ENCODE measurements around the gene CYTH1. TPM values are rescaled to one million over a fixed set of nuclear protein-coding genes. Genes with fewer than 3 reads are reported as not detected.

Gene CYTH1
- total RNA-seq, 1 experiment from 2014 or later: 40.3 TPM

DNA sequence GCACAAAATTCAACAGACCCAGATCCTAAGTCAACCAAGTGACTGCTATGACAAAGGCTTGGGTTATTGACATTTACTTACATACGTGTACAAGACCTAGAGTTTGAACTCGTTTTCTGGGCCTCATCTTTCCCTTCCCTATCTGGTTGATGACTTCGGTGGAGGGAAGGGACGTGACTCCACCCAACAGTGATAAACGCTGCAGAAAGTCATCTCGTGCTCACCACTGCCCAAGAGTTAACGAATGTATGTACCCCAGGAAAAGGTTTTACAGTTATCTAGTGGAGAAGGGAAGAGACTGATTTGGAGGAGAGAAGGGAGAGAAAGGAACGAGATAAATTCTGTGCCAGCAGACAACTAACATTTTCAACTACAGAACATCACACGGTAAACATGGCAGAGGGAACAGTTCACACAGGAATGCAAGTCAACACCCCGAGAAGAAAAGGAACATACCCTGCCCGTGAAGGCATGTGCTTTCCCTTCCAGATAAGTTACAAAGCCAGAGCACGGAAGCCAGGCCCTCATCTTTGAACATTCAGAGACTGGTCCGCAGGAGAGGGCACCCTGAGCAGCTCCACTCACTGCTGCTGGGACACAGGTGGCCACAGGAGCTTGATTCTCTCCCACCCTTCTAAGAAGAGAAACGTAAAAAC, 13.9 kb upstream of the CYTH1 start:
- Histone ChIP-seq H3K36me3 (ENCODE audit: low read depth) (no peaks in the 10 kb centered on the region), H3K9me3 (ENCODE audit: insufficient read depth, low read depth) (no peaks in the 10 kb centered on the region), H4K20me1 (ENCODE audit: insufficient read depth) (peaks cover 4% of the 10 kb centered on the region; the same call in 1 of the 2 replicates), H3K79me2 (ENCODE audit: low read depth) (no peaks in the 10 kb centered on the region), H2AFZ (no peak overlapping the region), H3K4me2 (no peak overlapping the region), H3K9me2 (ENCODE audit: insufficient read depth) (no peaks in the 10 kb centered on the region), H3F3A (ENCODE audit: insufficient read depth, low read depth) (no peaks in the 10 kb centered on the region), H3K4me1 (replicated peaks; ENCODE audit: insufficient read depth) (no peaks in the 10 kb centered on the region), H3K4me3 (no peak overlapping the region), H3K27ac (no peak overlapping the region), H3K27me3 (ENCODE audit: insufficient read depth, low read depth) (no peaks in the 10 kb centered on the region)
- DNase-seq: no peak
- no TSS peak for BruUV-seq (replicated peaks)
- TF ChIP-seq EZH2 (IDR thresholded peaks at IDR 0.05; ENCODE audit: low read depth): no peak
- TF ChIP-seq, protein P1, sequence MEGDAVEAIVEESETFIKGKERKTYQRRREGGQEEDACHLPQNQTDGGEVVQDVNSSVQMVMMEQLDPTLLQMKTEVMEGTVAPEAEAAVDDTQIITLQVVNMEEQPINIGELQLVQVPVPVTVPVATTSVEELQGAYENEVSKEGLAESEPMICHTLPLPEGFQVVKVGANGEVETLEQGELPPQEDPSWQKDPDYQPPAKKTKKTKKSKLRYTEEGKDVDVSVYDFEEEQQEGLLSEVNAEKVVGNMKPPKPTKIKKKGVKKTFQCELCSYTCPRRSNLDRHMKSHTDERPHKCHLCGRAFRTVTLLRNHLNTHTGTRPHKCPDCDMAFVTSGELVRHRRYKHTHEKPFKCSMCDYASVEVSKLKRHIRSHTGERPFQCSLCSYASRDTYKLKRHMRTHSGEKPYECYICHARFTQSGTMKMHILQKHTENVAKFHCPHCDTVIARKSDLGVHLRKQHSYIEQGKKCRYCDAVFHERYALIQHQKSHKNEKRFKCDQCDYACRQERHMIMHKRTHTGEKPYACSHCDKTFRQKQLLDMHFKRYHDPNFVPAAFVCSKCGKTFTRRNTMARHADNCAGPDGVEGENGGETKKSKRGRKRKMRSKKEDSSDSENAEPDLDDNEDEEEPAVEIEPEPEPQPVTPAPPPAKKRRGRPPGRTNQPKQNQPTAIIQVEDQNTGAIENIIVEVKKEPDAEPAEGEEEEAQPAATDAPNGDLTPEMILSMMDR (conservative IDR thresholded peaks at IDR 0.05): no peak
- intact Hi-C loops (cut with micrococcal nuclease; ENCODE audit: unreplicated experiment): no loop called here
- ChIA-PET POLR2A (ENCODE audit: unreplicated experiment) (no interaction called here), CTCF (no interaction called here)

DNA sequence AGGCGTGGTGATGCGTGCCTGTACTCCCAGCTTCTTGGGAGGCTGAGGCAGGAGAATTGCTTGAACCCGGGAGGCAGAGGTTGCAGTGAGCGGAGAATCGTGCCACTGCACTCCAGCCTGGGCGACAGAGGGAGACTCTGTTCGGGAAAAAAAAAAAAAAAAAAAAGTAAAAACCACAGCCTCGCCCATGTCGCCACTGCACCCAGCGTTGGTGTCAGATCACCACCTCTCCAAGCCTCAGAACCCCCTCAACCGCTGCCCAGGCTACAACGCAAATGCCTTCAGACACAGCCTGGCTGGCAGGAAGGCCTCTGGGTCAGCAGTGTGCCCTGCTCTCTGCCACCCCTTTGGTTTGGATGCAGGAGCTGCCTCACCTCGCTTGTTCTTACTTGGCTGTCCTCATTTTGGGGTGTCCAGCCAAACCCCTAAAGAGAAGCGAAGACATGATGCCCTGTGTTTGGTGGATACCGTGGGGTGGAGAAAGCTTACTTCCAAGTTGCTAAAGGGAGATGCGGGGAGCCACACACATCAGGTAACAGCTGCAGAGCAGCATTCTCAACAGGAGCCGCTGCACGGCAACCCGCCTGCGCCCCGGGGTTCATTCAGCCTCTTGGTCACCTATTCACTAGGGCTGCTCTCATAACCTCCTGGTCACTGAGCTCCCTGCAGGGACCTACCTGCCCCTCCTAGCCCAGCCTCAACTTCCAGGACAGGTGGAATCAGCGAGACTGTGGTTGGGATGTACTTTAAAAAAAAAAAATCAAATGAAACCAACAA, 13.0 kb upstream of the CYTH1 start:
- Histone ChIP-seq H3F3A (ENCODE audit: insufficient read depth, low read depth) (no peaks in the 10 kb centered on the region), H3K36me3 (ENCODE audit: low read depth) (no peaks in the 10 kb centered on the region), H3K79me2 (ENCODE audit: low read depth) (no peaks in the 10 kb centered on the region), H3K4me2 (no peak overlapping the region), H3K4me1 (replicated peaks; ENCODE audit: insufficient read depth) (no peaks in the 10 kb centered on the region), H3K4me3 (no peak overlapping the region), H2AFZ (no peak overlapping the region), H3K27me3 (ENCODE audit: insufficient read depth, low read depth) (no peaks in the 10 kb centered on the region), H4K20me1 (ENCODE audit: insufficient read depth) (no peaks in the 10 kb centered on the region; the same call in 1 of the 2 replicates), H3K9me2 (ENCODE audit: insufficient read depth) (no peaks in the 10 kb centered on the region), H3K9me3 (ENCODE audit: insufficient read depth, low read depth) (no peaks in the 10 kb centered on the region), H3K27ac (no peak overlapping the region)
- intact Hi-C loops (cut with micrococcal nuclease; ENCODE audit: unreplicated experiment): no loop called here
- POLR2A ChIA-PET (ENCODE audit: unreplicated experiment): no interaction called here
- DNase-seq: no peak
- TF ChIP-seq, protein P1 (conservative IDR thresholded peaks at IDR 0.05): no peak
- no peak for TF ChIP-seq EZH2 (IDR thresholded peaks at IDR 0.05; ENCODE audit: low read depth)
- BruUV-seq (replicated peaks): no TSS peak
- CTCF ChIA-PET: no interaction called here

DNA sequence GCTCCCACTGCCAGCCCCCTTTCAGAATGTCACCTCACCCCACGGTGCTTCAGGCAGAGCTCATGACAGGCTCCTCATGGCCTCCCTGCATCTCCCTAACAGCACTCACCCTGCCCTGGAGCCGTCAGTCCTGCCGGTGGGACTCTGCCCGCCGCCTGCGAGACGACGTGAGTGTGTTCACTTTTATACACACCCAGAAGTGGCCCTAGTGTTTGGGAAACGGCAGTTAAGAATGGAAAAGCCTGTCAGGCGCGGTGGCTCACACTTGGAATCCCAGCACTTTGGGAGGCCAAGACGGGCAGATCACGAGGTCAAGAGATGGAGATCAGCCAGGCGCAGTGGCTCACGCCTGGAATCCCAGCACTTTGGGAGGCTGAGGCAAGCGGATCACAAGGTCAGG, 12.3 kb upstream of the CYTH1 start:
- H3K36me3 ChIP-seq (ENCODE audit: low read depth): no peaks in the 10 kb centered on the region
- no TSS peak for BruUV-seq (replicated peaks)
- no peak for DNase-seq
- H3K4me3 ChIP-seq: no peak overlapping the region
- no peaks in the 10 kb centered on the region for H3K79me2 ChIP-seq (ENCODE audit: low read depth)
- no peak overlapping the region for H2AFZ ChIP-seq
- CTCF ChIA-PET: no interaction called here
- no peaks in the 10 kb centered on the region for H3K27me3 ChIP-seq (ENCODE audit: insufficient read depth, low read depth)
- H3K4me1 ChIP-seq (replicated peaks; ENCODE audit: insufficient read depth): no peaks in the 10 kb centered on the region
- no peaks in the 10 kb centered on the region; the same call in 1 of the 2 replicates for H4K20me1 ChIP-seq (ENCODE audit: insufficient read depth)
- no peaks in the 10 kb centered on the region for H3K9me2 ChIP-seq (ENCODE audit: insufficient read depth)
- no peaks in the 10 kb centered on the region for H3K9me3 ChIP-seq (ENCODE audit: insufficient read depth, low read depth)
- intact Hi-C loops (cut with micrococcal nuclease; ENCODE audit: unreplicated experiment): no loop called here
- no peaks in the 10 kb centered on the region for H3F3A ChIP-seq (ENCODE audit: insufficient read depth, low read depth)
- POLR2A ChIA-PET (ENCODE audit: unreplicated experiment): no interaction called here
- no peak overlapping the region for H3K4me2 ChIP-seq
- no peak for TF ChIP-seq EZH2 (IDR thresholded peaks at IDR 0.05; ENCODE audit: low read depth)
- TF ChIP-seq, protein P1 (conservative IDR thresholded peaks at IDR 0.05): no peak
- H3K27ac ChIP-seq: no peak overlapping the region
